Mesothelial cell of epicardium (in vitro differentiated cells): Measurements from ENCODE around the gene TSHZ2. TPM values are rescaled to one million over a fixed set of nuclear protein-coding genes. Genes with fewer than 3 reads are reported as not detected.
"Not testable (repeated sequence)": the region's sequence is repeated elsewhere in the genome, so short reads cannot be mapped to it uniquely, and the experiment has no call there.

Experiments
- DNase-seq, 2 experiments: peaks; one replicate each; pipeline ENCODE4 v3.0.0; 2021; ENCODE audit warnings: low spot score in 2 of 2; ENCODE audit not compliant: unreplicated experiment in 2 of 2
- H3K27ac Mint-ChIP-seq: 2 replicates; pipeline ENCODE4 v1.8.0; 2021; ENCODE audit warnings: mixed read lengths
- H3K27me3 Mint-ChIP-seq: 2 replicates; pipeline ENCODE4 v1.8.0; 2021; ENCODE audit warnings: low read depth, mixed read lengths
- H3K36me3 Mint-ChIP-seq: 2 replicates; pipeline ENCODE4 v1.8.0; 2021; ENCODE audit warnings: mixed read lengths
- H3K4me1 Mint-ChIP-seq: 2 replicates; pipeline ENCODE4 v1.8.0; 2021; ENCODE audit warnings: mixed read lengths
- H3K4me3 Mint-ChIP-seq: 2 replicates; pipeline ENCODE4 v1.8.0; 2021; ENCODE audit warnings: mild to moderate bottlenecking, moderate library complexity, mixed read lengths
- H3K9me3 Mint-ChIP-seq: 2 replicates; pipeline ENCODE4 v1.8.0; 2021; ENCODE audit warnings: mixed read lengths
- CTCF ChIP-seq: fragments of 200-600 bp; sonication (generic); IDR thresholded peaks from one replicate; pipeline ENCODE4 v1.5.0; 2021; ENCODE audit warnings: antibody characterized with exemption; ENCODE audit not compliant: unreplicated experiment
- total RNA-seq: library from RNA; stranded (reverse); gene quantifications from 3 replicates; pipeline ENCODE4 v1.2.1, GENCODE V29; 2021

Gene TSHZ2
- total RNA-seq, 1 donor from 2014 or later: 28.8 TPM

GRCh38 chr20:53529658-53530057 is 557.5 kb downstream of the TSHZ2 start:
- Mint-ChIP-seq H3K4me3 (no peak overlapping the region), H3K27me3 (no peaks in the 10 kb centered on the region), H3K36me3 (no peaks in the 10 kb centered on the region), H3K9me3 (no peaks in the 10 kb centered on the region), H3K4me1 (no peaks in the 10 kb centered on the region), H3K27ac (no peak overlapping the region)
- no peak for DNase-seq
- TF ChIP-seq CTCF: no peak

GRCh38 chr20:53530440-53530839 is 558.3 kb downstream of the TSHZ2 start:
- H3K4me1 Mint-ChIP-seq: no peaks in the 10 kb centered on the region
- DNase-seq: no peak
- no peak overlapping the region for H3K4me3 Mint-ChIP-seq
- no peaks in the 10 kb centered on the region for H3K36me3 Mint-ChIP-seq
- H3K27ac Mint-ChIP-seq: no peak overlapping the region
- no peak for TF ChIP-seq CTCF
- H3K27me3 Mint-ChIP-seq: no peaks in the 10 kb centered on the region
- H3K9me3 Mint-ChIP-seq: no peaks in the 10 kb centered on the region

- not testable (repeated sequence) for H3K9me3 Mint-ChIP-seq, H3K4me1 Mint-ChIP-seq, H3K36me3 Mint-ChIP-seq, H3K27me3 Mint-ChIP-seq, DNase-seq, H3K27ac Mint-ChIP-seq, H3K4me3 Mint-ChIP-seq
Observed at GRCh38 chr20:53532654-53533312, 560.6 kb downstream of the TSHZ2 start.

GRCh38 chr20:53533500-53533899 is 561.3 kb downstream of the TSHZ2 start:
- no peaks in the 10 kb centered on the region for H3K9me3 Mint-ChIP-seq
- TF ChIP-seq CTCF: no peak
- no peaks in the 10 kb centered on the region for H3K36me3 Mint-ChIP-seq
- no peak for DNase-seq
- H3K27ac Mint-ChIP-seq: no peak overlapping the region
- H3K27me3 Mint-ChIP-seq: no peaks in the 10 kb centered on the region
- H3K4me1 Mint-ChIP-seq: no peaks in the 10 kb centered on the region
- no peak overlapping the region for H3K4me3 Mint-ChIP-seq

- no peak for DNase-seq
- Mint-ChIP-seq H3K4me3 (no peak overlapping the region), H3K9me3 (no peaks in the 10 kb centered on the region), H3K27me3 (no peaks in the 10 kb centered on the region), H3K36me3 (no peaks in the 10 kb centered on the region), H3K4me1 (no peaks in the 10 kb centered on the region), H3K27ac (no peak overlapping the region)
- TF ChIP-seq CTCF: no peak
Observed at GRCh38 chr20:53534037-53534436, 561.9 kb downstream of the TSHZ2 start.

- Mint-ChIP-seq H3K4me1 (no peaks in the 10 kb centered on the region), H3K36me3 (no peaks in the 10 kb centered on the region), H3K27ac (no peak overlapping the region), H3K9me3 (no peaks in the 10 kb centered on the region), H3K27me3 (no peaks in the 10 kb centered on the region), H3K4me3 (no peak overlapping the region)
- no peak for DNase-seq
- TF ChIP-seq CTCF: no peak
Observed at GRCh38 chr20:53535878-53536277, 563.7 kb downstream of the TSHZ2 start.

- not testable (repeated sequence) for H3K4me1 Mint-ChIP-seq, H3K27me3 Mint-ChIP-seq, H3K4me3 Mint-ChIP-seq, H3K9me3 Mint-ChIP-seq, H3K36me3 Mint-ChIP-seq, DNase-seq, H3K27ac Mint-ChIP-seq
Observed at GRCh38 chr20:53536382-53536781, 564.2 kb downstream of the TSHZ2 start.
